Measurements from ENCODE around the gene NISCH. TPM values are rescaled to one million over a fixed set of nuclear protein-coding genes. Genes with fewer than 3 reads are reported as not detected.
A peak's percentile ranks its signal among the peaks of the same experiment; 100 is the strongest.

NISCH gene
- 53.6 TPM for polyA plus RNA-seq (2013, experiment 1 of 2; ENCODE audit: insufficient read length)
- polyA plus RNA-seq (2013, experiment 2 of 2; ENCODE audit: insufficient read length) = 52.6 TPM

DNA sequence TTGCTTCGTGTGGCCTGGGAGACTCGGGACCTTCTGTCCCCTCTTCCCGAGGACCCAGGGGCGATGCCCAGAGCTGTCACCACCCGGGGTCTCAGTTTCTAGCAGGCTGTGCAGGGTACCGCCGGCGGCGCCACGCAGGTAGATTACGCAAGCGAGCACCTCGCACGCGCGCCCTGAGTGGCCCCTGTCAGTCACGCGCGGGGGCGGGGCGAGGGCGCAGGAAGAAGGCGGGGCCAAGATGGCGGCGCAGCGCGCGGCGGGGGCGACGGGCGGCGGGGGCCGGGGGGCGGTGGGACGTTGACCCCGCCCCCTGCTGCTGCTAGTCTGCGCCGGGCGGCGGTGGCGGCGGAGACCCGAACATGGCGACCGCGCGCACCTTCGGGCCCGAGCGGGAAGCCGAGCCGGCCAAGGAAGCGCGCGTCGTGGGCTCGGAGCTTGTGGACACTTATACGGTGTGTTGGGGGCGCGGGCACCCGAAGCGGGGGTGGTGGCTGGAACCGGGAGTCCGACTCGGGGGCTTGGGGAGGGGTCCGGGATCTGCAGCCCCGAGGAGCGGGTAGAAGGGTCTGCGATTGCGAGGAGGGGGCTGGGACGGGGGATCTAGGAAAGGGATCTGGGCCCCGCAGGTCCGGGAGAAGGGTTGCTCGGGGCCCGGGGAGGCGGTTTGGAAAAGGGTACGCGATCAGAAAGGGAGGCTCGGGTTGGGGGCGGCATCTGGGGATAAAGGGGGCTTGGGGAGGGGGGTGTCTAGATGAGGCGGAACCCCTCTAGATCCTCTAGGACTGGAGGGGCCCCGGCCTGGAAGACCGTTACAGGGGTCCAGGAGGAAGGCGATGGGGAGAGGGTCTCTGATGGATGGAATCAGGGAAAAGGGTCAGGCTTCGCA lies at the start of gene NISCH:
TSS of gene NISCH (plus strand) at position 322 of the 886 bp plus-strand sequence. CDS start at position 360, 38 bp downstream.
- peak; percentile 81 for DNase-seq

DNA sequence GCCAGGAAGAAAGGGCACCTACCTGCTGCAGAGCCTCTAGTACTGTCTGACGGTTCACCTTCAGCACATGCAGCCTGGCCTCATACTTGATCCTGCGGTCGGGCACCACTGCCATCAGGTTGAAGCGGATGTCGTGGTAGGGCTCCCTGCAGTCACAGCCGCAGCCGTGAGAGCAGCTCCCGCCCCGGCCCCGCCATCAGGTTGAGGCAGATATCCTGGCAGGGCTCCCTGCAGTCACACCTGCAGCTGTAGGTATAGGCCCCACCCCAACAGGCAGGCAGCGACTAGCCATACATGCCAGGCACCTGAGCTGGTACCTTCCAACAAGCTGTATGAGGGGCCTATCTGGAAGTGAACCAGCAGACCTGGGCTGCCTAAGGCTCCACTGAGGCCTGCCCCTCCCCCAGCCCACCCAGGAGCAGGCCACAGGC lies 49.2 kb upstream of the NISCH start:
- DNase-seq = no peak

DNA sequence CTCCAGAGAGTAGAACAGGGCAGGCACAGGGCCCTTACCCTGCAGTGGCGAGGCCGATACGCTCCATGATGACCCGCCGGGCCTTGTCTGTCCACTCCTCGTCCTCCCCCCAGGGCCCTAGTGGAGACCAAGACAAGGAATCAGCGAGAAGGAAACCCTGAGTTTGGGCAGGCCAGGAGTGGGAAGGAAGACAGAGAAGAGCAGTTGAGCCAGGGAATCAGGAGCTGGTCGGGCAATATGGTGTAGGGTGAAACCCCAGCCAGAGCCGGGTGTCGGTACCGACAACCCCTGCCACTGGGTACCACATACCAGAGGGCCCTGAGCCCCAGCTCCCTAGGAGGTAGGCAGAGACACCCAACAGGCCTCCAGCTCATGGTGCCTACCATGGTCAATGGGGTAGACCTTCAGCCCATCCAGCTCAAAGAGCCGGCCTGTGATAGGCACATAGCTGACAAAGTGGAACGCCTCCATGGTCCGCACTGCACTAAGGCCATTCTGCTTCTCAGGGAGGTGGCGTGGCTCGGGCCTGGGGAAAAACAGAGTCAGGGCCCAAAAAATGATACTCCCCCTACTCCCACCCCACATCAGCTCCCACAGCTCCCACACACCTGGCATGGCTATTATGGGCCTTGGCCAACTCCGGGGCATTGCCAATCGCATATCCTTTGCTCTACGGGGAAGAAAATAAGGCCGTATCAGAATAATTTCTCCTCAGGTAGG lies 48.5 kb upstream of the NISCH start:
- DNase-seq = no peak

DNA sequence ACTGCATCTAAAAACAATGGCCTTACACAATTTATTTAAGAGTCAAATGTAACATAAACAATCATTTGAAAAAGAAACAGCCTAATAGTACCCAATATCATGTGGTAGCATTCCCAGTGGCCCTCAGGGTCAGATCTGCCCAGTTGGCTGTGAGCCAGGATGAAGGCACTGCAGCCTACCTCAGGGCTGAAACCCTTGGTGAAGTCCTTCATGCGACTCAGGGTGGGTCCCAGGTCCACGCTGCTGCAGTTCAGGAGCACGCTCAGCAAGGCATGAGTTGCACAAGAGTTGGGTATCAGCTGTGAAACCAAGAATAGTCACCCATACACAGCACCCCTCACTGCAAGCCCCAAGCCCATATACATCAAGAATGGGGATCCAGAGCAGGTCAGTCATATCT lies 47.6 kb upstream of the NISCH start:
- DNase-seq = no peak

DNA sequence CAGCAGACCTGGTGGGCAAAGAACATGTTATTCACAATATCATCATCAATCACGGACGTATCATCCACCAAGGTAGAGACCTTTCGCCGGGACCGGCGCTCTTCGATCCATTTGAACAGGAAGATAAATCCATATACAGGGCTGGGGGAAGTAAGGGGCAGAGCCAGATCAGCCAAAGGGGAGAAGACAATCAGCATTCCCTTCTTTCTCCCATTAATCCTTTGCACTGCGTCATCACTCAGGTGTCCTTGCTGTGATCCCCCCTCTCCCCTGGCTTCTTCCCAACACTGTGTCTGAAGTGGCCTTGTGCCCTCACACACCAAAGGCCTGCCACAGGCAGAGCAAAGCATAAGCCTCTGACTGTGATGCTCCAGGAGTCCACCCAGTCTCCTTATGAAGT lies 46.9 kb upstream of the NISCH start:
- DNase-seq = no peak

DNA sequence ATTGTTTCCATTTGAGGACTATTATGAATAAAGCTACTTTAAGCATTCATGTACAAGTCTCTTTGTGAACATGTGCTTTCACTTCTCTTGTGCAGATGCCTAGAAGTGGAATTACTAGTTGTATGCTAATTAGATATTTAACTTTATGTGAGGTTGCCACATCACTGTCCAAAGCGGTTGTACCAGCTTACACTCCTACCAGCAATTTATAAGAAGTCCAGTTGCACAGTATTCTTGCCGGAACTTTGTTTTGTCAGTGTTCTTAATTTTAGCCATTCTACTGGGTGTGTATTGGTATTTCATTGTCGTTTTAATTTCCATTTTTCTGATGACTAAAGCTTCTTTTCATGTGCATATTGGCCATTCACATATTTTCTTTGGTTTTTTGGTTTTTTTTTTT lies 39.6 kb upstream of the NISCH start:
- DNase-seq = no peak

DNA sequence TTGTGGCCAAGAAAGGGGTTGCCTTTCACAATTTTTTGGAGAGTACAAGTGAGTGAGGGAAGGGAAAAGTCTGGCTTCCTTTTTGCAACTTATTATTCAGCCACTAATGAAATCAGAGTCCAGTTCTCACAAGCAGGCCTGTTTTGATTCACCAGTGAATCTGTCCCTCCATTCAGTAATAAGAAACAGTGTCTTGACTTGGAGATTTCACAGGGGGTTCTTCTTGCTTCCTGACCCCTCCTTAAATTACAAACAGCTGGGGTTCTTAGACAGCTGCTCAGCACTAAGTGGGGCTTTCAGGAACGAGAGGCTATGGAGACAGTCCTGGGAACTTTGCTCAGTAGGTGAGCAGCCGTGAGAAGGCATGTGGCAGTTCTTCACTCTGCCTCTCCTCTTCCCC lies 35.0 kb upstream of the NISCH start:
- DNase-seq = no peak

DNA sequence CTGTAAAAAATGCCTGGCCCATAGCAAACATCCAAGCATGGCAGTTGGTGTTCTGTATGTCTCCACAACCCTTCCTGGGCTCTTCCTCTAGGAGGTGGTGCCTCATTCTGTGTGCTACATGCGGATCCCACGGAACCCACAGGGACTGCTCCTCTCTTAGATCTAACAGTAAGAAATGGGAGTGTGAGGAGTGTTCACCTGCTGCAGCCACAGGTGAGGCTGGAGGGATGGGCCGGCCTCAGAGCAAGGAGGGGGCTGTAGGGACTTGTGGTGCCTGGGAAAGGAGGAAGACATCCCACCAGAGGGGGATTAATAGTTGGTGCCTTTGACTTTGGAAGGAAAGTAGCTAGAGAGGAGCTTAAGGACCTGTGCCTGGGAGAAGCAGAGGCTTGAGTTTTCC lies 32.7 kb upstream of the NISCH start:
- no peak for DNase-seq

DNA sequence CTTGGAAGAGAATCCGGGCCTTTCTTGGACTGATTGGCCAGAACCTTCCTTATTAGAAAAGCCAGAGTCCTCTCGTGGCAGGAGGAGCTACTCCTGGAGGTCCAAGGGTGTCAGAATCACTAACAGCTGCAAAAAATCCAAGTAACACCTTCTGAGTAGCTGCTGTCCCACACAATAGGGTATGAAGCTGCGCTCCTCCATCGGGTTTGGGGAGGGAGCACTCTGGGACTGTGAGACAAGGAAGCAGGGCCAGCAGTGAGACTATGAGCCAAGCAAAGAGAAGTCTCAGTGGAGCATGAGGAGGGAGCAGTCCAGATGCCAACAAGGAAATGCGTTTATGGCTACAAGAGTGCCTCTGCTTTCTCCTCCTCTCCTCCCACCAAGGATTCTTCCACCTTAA lies 32.2 kb upstream of the NISCH start:
- DNase-seq = no peak

DNA sequence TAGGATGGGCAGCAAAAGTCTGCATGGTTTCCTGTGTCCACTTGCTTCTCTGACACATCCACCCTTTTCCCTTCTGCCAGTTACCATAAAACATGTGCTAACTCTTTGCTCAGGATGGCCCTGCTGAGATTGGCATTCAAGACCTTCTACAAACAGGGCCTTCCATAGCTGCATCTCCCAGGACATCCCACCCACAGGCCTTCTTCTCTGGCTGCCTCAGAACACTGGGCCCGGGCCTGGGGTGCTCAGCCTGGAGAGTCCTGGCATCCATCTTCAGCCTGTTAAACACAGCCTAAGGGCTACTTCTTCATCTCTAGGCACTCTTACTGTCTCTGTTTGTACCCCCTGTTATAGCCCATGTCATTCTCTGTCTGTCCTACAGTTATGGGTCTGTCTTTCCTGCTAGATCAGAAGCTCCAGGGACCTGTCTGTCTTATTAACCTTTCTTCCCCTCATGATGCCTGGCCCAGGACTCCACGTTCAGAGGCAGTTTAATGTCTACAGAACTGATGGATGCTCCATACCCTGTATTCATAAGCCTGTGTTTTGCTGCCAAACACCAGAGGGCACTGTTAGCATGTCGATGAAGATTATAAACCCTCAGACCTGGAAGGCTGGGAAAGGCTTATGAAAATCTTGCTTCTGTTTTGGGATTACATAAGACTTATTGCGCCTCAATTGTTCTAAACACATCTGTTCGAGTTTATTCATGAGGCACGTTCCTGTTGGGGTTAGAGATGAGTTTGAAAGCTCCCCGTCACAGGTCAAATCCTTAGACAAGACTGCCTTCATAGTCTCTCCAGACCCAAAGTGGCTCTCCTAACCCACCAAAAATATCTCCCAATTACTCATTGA lies 27.0 kb upstream of the NISCH start:
- DNase-seq = peak; percentile 74

DNA sequence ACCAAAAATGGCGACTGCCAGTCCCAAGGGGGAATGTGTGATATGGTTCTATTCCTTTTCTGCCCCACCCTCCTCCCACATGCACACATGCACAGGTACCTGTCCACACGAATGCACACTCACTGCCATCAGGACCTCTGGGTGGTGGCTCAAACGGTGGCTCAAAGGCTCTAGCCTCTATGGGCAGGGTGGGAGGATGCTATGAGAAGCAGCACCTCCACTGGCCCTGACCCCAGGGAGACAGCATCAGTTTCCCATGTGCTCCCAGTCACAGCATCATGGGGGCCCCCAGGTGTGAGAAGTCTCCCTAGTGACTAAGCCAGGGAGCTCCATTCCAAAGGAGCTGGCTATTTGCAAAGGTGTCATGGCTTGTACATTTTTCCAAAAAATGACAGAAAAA lies 26.4 kb upstream of the NISCH start:
- DNase-seq = no peak

DNA sequence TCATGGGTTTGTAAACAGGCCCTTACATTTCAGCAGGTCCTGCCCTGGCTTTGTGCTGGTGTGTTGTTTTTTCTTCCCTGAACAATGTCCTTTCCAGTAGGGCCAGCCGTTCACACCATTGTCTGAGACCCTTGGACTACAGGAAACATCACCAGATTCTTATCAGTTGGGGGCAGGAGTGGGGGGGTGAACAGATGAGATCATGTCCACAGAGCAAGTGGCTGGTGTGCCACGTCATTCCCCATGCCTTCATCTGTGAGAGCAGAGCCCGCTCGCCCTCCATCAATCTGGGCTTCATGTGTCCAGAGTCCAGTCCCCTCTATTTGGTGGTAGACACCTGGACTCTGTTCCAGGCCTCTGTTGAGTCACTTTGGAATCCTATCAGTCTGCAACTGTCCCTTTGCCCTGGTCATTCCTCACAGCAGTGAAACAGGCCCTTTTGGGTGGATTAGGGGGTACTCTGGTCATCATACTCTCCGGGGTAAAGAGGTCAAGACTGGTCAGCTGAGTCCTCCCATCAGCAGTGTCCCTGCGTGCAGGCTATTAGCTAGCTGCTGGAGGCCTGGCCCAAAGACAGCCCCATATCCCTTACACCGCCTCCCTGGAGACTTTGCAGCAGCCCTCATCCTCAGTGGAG lies 25.5 kb upstream of the NISCH start:
- no peak for DNase-seq

DNA sequence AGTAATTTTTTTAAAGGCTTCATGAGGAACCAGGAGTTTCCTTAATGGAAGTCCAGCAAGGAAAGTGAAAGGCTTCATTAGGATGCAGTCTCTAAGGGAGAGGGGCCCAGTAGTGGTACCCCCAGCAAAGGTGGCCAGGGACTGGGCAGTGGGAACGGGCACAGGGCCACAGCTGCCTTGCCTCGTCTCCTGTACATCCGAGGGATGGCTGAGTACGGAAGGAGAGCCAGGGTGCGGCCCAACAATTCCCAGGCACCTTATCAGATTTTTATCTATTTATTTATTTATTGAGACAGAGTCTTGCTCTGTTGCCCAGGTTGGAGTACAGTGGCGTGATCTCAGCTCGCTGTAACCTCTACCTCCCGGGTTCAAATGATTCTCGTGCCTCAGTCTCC lies 25.0 kb upstream of the NISCH start:
- no peak for DNase-seq

DNA sequence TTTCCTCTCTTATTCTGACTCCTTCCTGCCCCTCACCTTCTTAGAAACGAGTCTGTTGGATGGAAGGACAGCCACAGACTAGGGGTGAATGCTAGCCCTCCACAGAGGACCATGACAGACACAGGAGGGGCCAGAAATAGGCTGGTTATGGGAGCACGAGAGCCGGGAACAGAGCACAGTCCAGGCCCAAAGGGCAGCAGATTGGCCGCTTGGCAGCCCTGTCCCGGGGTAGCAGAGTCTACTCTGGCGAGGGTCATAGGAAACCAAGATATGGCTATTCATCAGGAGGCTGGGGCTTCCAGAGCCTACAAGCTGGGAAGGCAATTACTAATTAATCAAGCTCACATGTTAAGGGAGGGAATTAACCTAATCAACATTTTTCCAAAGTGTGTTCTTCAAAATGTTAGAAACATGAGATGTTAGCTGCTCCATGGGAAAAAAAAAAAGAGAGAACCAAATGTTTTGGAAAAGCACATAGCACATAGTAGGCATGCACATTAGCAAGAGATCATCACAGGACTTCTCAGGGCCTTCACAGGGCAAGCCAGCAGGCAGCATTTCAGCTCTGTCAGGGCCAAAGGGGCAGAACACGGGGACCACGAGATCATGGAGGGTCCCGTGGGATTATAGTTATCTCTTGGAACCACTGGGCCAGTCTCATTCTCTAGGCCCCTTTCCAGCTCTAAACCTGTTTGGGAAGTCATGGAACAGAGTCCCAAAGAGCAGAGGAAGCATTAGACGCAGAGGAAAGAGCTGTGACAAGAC lies 23.8 kb upstream of the NISCH start:
- no peak for DNase-seq

DNA sequence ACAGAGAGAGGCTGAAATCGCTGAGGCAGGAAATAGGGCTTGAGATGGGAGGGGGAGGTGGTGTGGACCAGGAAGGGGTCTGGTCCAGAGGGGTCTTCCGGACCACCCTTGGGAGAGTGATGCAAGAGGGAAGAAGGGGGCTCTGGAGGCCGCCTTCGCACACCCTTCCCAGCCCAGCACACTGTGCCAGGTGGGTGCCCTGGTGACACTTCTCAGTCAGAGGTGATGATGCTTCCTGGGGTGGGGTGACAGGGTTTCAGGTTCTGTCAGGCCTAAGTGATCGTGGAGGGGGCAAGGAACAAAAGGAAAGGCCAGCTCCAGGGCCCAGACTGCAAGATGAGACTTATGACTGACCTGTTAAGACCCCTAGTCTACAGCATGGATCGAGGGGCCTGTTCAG lies 23.2 kb upstream of the NISCH start:
- DNase-seq = no peak

DNA sequence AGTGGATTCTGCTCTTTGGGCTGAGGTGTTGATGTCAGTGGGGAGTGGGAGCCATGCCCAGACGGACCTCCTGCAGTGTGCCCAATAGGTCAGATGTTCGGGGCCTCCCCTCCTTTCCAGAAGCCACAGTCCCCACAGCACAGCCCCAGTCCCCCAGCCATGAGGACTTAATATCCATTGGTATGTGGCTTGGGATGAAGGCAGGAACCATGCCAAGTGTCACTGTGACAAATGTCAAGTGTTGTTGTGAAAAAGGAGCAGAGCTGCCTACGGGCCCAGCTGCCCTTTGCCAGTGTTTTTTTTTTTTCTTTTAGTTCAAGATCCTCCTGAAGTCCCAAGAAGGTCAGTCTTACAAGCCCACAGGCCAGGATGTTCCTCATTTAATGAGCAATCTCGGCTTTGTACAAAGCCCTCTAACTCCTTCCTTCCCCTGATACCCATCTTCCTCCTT lies 22.7 kb upstream of the NISCH start:
- no peak for DNase-seq

DNA sequence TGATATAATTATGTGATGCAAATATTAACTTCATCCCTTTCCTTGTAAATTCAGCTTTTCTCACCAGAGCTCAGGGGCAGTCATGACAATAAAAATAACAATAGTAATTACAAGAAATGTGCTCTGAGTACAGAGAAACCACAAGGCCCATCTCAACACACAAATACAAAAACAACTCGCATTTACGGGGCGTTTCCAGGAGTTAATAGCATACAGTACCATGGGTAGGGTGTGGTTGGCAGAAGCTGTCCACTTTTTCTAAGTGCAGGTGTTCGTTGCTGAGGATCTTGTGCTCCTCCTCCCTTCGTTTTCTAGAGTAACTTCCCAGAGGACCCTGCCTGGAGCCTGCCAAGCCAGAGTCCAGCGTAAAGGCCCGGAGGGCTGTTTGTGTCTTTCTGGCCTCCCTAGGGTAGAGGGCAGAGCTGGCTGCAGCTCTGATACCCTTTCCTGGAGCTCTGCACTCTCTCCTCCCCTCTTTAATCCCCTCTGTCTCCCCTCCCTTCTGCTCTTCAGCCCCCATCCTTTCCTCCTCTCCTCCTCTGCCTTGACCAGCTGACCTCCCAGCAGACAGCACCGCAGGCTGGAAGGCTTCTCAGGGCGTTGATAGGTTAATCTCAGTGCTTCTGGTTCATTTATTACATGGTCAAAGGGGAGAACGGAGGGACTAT lies 21.9 kb upstream of the NISCH start:
- DNase-seq = no peak

DNA sequence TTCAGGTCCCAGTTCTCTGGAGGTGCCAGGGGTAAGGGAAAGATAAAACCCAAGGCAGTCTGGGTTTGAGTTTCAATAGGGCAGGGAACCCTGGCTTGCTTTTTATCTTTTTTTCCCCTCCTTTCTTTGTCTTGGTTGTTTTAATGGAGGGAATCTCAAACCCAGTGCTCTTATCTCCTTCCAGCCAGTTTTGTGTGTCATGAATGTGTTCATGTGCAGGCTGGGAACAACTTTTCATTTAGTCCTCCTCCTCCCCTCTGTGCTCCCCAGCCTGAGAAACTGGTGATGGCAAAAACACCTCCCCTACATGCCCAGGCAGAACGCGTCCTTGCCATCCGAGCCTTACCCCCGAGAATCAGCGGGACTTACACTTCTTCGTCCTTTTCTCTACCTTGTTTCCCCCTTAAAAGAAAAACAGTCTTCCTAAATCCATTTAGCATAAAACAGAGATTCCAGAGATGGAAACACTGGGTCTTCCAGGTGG lies 21.4 kb upstream of the NISCH start:
- no peak for DNase-seq

DNA sequence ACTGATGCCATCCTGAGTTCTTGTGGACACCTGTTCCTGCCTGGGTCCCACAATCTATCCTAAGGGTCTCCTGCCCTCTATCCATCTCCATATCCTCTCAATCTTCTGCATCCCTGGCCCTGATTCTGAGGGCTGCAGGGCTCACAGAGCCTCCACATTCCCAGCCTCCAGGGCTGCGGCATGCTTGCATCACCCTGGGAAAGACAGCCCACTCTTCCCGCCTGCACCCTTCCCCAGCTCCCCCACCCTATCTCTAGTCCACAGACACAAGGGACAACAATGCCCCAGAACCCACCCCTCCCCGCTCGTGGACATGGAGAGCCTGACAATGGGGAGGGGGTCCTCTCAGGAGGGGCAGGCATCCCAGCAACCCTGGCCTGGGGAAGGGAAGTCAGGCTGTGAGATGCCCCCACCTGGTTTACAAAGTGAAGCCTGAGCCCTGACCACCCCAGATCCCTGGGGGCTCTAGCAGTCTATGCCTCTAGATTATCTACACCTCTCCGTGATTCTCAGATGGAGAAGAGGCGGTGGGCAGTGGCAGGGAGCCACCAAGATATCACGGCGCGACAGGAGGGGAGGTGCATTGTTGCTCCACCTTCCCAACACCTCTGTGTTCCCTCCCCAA lies 20.8 kb upstream of the NISCH start:
- DNase-seq = no peak
